GM21786 (cell line): ENCODE measurements around the gene DFFA.
"Not testable (repeated sequence)": the region's sequence is repeated elsewhere in the genome, so short reads cannot be mapped to it uniquely, and the experiment has no call there.

Experiments
- ATAC-seq: cut with Tn5 transposase; IDR thresholded peaks from one replicate; pipeline ENCODE4 v1.9.1; 2021; ENCODE audit not compliant: unreplicated experiment

Gene DFFA

DNA sequence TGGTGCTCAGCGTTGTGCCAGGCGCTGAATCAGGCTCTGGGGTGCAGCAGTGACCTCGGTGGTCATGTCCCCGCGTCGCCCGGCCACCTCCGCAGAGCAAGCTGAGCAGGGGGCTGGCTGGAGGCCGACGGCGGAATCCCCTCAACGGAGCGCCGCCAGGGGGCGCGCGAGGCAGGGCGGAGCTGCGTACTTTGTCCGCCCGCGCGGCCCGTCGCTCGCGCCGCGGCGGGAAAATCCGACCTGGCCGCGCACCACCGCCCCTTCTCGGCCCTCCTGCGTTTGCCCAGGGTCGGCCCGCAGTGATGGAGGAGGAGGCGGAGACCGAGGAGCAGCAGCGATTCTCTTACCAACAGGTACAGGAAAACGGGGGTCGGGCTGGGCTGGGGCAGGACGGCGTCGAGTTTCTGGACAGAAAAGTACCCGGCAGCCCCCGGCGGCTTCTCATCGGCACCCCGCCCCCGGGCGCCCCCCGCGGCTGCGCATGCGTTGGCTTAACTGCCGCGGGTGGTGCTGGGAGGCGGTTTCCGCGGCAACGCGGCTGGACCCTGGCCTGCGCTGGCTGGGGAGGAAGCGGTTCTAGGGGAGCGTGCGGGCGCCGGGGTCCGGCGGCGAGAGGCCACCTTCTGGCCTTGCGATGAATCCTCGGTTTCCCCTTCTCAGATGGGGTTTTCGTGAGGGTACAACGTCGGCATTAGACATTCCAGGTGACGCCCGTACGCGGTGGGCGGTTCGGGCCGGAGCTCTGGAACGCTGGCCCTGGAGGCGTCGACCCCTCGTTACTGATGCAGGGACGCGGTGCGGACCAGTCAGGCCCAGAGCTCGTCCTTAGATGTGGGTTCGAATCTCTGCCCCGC is 41.9 kb downstream of the DFFA start, which contains the start of gene CENPS:
TSS of gene CENPS (plus strand) at position 218 of the 854 bp plus-strand sequence. CDS start at position 303, 85 bp downstream.
- ATAC-seq = peak; percentile 77

DNA sequence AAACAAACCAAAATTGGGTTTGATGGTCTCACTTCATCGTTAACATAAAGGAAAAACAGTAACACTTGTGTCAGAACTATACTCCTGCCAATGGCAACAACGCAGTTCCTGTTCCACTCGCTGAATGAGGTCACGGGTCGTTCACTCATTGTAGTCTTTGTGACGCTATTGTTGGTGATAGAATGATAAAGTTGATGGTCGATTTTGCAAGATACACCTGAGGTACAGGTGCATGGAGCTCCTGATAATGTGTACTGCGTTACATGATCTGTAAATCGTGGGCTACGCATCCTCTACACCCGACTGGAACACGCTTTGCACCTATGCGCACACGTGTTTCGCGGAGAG is 42.5 kb downstream of the DFFA start:
- no peak for ATAC-seq

DNA sequence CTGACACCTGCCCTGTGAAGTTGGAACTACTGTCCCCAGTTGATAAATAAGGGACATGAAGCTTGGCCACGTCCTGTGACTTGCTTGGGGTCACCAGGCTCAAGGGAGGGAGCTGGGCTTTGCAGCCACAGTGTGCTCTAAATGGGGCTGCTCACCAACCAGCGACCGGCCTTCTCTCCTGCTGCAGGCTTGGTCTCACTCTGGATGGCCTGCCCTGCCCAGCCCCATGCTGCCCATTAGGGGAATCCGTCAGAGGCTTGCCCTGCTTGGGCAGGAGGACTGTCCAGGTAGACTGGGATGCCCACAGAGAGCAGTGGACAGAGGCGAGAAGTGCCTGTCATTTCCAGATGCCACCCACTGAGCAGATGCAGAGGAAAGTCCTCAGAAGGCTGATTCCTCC is 43.3 kb downstream of the DFFA start:
- no peak for ATAC-seq

DNA sequence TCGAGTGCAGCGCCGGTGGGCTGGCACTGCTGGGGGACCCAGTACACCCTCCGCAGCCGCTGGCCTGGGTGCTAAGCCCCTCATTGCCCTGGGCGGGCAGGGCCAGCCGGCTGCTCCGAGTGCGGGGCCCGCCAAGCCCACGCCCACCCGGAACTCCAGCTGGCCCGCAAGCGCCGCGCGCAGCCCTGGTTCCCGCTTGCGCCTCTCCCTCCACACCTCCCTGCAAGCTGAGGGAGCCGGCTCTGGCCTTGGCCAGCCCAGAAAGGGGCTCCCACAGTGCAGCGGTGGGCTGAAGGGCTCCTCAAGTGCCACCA is 45.8 kb downstream of the DFFA start:
- ATAC-seq = not testable (repeated sequence)

DNA sequence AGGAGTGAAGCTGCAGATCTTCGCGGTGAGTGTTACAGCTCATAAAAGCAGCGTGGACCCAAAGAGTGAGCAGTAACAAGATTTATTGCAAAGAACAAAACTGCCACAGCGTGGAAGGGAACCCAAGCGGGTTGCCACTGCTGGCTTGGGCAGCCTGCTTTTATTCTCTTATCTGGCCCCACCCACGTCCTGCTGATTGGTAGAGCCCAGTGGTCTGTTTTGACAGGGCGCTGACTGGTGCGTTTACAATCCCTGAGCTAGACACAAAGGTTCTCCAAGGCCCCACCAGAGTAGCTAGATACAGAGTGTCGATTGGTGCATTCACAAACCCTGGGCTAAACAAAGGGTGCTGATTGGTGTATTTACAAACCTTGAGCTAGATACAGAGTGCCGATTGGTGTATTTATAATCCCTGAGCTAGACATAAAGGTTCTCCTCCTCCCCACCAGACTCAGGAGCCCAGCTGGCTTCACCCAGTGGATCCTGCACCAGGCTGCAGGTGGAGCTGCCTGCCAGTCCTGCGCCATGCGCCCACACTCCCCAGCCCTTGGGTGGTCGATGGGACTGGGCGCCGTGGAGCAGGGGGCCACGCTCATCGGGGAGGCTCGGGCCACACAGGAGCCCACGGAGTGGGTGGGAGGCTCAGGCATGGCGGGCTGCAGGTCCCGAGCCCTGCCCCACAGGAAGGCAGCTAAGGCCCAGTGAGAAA is 46.3 kb downstream of the DFFA start:
- ATAC-seq = not testable (repeated sequence)

DNA sequence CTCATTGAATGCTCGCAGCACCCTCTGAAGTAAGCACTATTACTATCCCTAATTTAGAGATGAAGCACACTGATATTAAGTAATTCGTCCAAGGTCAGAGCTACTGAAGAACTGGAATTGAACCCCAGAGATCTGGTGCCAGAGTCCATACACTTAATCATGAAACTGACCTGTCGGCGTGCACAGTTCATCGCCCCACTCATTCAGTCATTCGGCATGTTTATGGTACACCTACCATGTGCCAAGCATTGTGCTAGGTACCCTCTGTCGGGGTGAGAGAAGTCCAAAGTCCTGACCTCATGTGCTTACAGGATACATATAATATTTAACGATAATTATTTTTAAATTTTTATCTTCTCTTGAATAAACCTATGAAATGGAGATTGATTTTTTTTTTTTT is 47.7 kb downstream of the DFFA start:
- no peak for ATAC-seq

DNA sequence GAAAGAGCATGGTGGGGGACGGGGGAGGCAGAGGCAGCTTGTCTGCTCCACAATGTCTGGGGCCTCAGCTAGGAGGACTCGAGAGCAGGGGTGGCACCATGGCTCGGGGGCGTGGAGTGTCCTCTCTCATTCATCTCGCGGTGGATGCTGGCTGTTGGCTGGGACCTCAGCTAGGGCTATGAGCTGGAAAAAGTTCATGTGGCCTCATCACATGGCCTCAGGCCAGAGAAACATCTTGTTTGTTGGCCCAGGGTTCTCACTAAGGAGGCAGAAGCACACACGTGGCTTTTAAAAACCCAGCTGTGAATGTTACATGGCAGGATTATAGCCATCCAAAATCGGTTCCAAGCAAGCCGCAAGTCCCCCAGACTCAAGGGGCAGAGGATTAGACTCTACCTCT is 48.3 kb downstream of the DFFA start:
- ATAC-seq = no peak

DNA sequence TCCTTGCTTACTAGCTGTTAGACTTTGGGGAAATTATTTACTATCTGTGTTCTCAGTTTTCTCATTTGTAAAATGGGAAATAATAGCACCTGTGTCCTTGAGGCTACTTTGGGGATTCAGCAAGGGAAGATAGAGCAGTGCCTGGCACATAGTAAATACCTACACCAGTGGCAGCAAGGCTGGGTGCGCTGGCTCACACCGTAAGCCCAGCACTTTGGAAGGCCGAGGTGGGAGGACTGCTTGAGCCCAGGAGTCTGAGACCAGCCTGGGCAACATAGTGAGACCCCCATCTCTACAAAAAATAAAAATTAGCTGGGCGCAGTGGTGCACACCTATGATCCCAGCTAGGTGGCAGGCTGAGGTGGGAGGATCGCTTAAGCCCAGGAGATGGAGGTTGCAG is 50.7 kb downstream of the DFFA start:
- ATAC-seq = no peak

GRCh38 chr1:10419351-10419750 is 53.0 kb downstream of the DFFA start:
- no peak for ATAC-seq

DNA sequence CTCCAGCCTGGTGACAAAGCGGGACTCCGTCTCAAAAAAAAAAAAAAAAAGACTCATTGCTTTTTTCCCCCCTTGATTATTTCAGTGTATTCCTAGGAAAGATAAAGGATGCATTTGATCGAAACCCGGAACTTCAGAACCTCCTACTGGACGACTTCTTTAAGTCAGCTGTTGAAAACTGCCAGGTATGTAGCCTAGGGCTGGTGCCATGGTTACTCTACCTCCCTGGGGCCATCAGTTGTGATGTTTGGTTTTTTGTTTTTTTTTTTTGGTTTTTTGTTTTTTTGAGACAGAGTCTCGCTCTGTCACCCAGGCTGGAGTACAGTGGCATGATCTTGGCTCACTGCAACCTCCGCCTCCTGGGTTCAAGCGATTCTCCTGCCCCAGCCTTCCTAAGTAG is 53.6 kb downstream of the DFFA start:
- ATAC-seq = not testable (repeated sequence)

DNA sequence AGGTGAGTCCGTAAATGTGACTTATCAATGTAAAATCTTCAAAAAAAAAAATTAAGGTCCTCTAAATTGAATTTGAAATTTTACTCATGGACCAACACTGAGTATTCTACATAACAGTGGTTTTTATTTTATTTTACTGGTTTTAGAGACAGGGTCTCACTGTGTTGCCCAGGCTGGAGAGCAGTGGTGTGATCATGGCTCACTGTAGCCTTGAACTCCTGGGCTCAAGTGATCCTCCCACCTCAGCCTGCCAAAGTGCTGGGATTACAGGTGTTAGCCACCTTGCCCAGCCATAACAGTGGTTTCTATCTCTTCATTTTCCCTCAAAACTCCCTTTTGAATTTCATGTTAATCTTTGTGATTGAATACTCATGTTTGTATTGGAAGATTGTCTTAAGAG is 56.4 kb downstream of the DFFA start:
- ATAC-seq = not testable (repeated sequence)

DNA sequence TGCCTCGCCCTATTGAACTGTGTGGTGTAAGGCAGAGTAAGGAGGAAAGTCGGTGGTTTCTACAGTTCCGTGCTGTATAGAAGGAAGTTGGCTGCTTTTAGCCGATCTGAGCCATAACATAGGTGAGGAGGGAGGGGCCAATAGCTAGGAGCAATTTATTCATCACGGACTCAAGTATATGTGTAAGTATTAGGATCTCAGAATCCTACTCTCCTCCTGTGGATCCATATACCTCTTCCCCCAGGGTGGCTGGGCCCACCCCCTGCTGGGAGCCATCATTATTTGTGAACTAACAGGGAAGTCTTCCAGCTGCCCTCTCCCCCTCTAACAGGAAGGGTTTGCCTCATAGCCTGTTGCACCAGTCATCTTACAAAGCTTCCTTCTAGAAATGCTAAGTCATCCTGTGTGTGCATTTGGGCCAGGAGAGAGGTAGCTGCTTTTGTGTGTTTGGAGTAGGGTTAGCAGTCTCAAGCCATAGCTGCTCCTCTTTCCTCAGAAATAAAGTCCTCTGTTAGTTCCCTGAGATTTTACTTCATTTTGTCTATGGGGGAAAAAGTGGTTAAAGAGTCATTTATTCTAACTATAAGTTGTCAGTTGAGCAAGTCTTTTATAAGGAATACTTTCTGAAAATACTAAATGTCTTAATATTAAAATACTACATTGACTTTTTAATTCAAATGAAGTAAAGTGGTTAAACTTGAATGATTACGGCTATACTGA is 57.0 kb downstream of the DFFA start:
- no peak for ATAC-seq

DNA sequence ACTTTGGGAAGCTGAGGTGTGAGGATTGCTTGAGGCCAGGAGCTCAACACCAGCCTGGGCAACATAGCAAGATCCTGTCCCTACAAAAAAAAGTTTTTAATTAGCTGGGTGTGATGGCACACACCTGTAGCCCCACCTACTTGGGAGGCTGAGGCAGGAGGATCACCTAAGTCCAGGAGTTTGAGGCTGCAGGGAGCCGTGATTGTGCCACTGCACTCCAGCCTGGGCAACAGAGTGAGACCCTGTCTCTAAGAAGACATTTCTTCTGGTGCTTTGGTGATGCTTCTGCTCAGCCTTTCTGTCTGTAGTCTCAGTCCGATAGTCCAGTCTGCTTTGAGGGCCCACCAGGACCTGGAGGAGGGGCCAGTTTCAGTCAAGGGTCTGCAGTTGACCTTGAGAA is 65.1 kb downstream of the DFFA start:
- no peak for ATAC-seq
